Mammary epithelial cell (primary cell): ENCODE measurements around the gene KCND3.

Experiments
- EZH2 ChIP-seq: IDR thresholded peaks from 2 replicates; pipeline ENCODE4 v1.6.1; 2012; ENCODE audit warnings: low read length, inconsistent platforms, borderline replicate concordance
- TF ChIP-seq, protein P1 (sequence below), 2 donors: IDR thresholded peaks in 1 of 2; conservative IDR thresholded peaks in 1 of 2; 2 replicates each; pipeline ENCODE4 v1.5.1; 2011 to 2012; ENCODE audit warnings: inconsistent platforms in 2 of 2, low read length in 2 of 2, mild to moderate bottlenecking in 2 of 2, control low read depth in 1 of 2, low read depth in 1 of 2; ENCODE audit not compliant: insufficient read depth in 1 of 2; ENCODE audit errors: extremely low read depth in 1 of 2

DNA sequence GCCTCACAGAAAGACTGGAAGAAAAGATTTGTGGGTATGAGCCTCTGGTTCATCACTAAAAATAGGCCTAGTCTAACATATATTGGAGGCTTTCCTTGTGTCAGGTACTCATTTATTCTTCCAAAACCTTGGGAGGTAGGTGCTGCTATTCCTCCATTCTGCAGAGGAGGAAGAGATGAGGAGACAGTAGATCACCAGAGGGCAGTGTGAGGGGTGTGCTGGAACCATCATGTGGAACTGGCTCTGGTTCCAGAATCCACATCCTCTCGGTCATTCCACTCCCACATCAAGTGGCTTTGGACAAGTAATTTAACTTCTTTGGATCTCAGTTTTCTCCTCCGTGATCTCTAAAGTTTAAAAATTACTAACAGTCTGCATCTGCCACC, 242.9 kb downstream of the KCND3 start:
- TF ChIP-seq, protein P1, sequence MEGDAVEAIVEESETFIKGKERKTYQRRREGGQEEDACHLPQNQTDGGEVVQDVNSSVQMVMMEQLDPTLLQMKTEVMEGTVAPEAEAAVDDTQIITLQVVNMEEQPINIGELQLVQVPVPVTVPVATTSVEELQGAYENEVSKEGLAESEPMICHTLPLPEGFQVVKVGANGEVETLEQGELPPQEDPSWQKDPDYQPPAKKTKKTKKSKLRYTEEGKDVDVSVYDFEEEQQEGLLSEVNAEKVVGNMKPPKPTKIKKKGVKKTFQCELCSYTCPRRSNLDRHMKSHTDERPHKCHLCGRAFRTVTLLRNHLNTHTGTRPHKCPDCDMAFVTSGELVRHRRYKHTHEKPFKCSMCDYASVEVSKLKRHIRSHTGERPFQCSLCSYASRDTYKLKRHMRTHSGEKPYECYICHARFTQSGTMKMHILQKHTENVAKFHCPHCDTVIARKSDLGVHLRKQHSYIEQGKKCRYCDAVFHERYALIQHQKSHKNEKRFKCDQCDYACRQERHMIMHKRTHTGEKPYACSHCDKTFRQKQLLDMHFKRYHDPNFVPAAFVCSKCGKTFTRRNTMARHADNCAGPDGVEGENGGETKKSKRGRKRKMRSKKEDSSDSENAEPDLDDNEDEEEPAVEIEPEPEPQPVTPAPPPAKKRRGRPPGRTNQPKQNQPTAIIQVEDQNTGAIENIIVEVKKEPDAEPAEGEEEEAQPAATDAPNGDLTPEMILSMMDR (conservative IDR thresholded peaks at IDR 0.05 in 1 of 2, IDR thresholded peaks at IDR 0.05 in 1 of 2; ENCODE audit: extremely low read depth in 1 of 2, insufficient read depth in 1 of 2, low read depth in 1 of 2, low read length in 2 of 2): peak in 1 of 2 donors; percentile 4
- TF ChIP-seq EZH2: no peak
